ENCODE measurements around the gene SLC37A1. TPM values are rescaled to one million over a fixed set of nuclear protein-coding genes. Genes with fewer than 3 reads are reported as not detected.
A peak's percentile ranks its signal among the peaks of the same experiment; 100 is the strongest.

The SLC37A1 gene
- total and polyA plus RNA-seq, 2 of the 13 experiments (the other 11 are each of a cell fraction or from before 2014, with no cell fraction given): 0.22 to 0.40 TPM

GRCh38 chr21:42624095-42624790 is 110.6 kb downstream of the SLC37A1 start:
- Histone ChIP-seq H3K36me3 (replicated peaks in 1 of 2; ENCODE audit: control insufficient read depth in 1 of 2, insufficient read depth in 2 of 2, low read length in 2 of 2) (no peaks in the 10 kb centered on the region), H3K9ac (ENCODE audit: insufficient read depth, low read depth, low read length) (no peak overlapping the region), H3K9me3 (ENCODE audit: low read length) (no peaks in the 10 kb centered on the region), H3K4me3 (replicated peaks in 1 of 3; ENCODE audit: insufficient read depth in 1 of 3, low read depth in 2 of 3, low read length in 3 of 3) (peak overlapping the region in 1 of 3 experiments; percentile 35; a peak in 1 of 6 replicates), H3K4me1 (ENCODE audit: insufficient read depth, low read length) (peaks cover 59% of the 10 kb centered on the region), H3K27me3 (ENCODE audit: control insufficient read depth in 1 of 2, insufficient read depth in 2 of 2, low read length in 2 of 2) (peaks cover 2 to 9% of the 10 kb centered on the region in 2 experiments; a peak in 3 of 5 replicates), H3K27ac (ENCODE audit: extremely low read length, insufficient read depth, low read length) (no peak overlapping the region), H2AFZ (ENCODE audit: low read length) (no peak overlapping the region), H3K4me2 (ENCODE audit: low read depth, low read length) (peak overlapping the region; percentile 52), H4K20me1 (ENCODE audit: insufficient read depth, low read length) (no peaks in the 10 kb centered on the region), H3K79me2 (ENCODE audit: insufficient read depth, low read length) (no peaks in the 10 kb centered on the region)
- ChIA-PET POLR2A (interaction anchor here (1.4 kb wide), 1 partner anchor 9 kb away, joined by 3 read pairs; no protein-coding TSS in a partner anchor), CTCF (ENCODE audit: low intra/inter-chr PET ratio, low total read pairs) (no interaction called here)
- 14% methylated on average over 8 of the region's 13 CpGs for WGBS (ENCODE audit: low lambda C conversion rate)
- FAIRE-seq: peak; percentile 95
- ATAC-seq: peak; percentile 87
- in situ Hi-C loops (cut with HindIII; ENCODE audit: extremely low pct_ligation_motif_present, low pct_unique_long_range_greater_than_20kb): no loop called here
- intact Hi-C loops (cut with micrococcal nuclease; ENCODE audit: unreplicated experiment): no loop called here
- DNase-seq (ENCODE audit: low spot score): peak; percentile 62
- BruUV-seq (replicated peaks): no TSS peak
- TF ChIP-seq PRDM15 (CRISPR knock-in tag; IDR thresholded peaks at IDR 0.05) (peak; percentile 40; the same call in 1 of the 2 replicates), ZNF362 (CRISPR knock-in tag; IDR thresholded peaks at IDR 0.05; ENCODE audit: borderline replicate concordance) (no peak), ZNF383 (CRISPR knock-in tag; IDR thresholded peaks at IDR 0.05; ENCODE audit: borderline replicate concordance) (no peak), HDAC2 (CRISPR knock-in tag; IDR thresholded peaks at IDR 0.05) (peak; percentile 27; the same call in 1 of the 2 replicates), EHMT2 (IDR thresholded peaks at IDR 0.05; ENCODE audit: borderline replicate concordance, low read depth, low read length) (no peak), FOXA3 (CRISPR knock-in tag; IDR thresholded peaks at IDR 0.05) (peak; percentile 66), ZFP91 (CRISPR knock-in tag; IDR thresholded peaks at IDR 0.05; ENCODE audit: borderline replicate concordance) (0 out of 2 replicates have a peak, but pooled peaks have one; percentile 37), ZNF337 (CRISPR knock-in tag; IDR thresholded peaks at IDR 0.05; ENCODE audit: borderline replicate concordance, low read depth) (0 out of 2 replicates have a peak, but pooled peaks have one; percentile 62), YEATS4 (CRISPR knock-in tag; IDR thresholded peaks at IDR 0.05; ENCODE audit: borderline replicate concordance) (peak; percentile 51; the same call in 1 of the 2 replicates), HDAC1 (CRISPR knock-in tag; IDR thresholded peaks at IDR 0.05) (0 out of 2 replicates have a peak, but pooled peaks have one; percentile 16), MTERF4 (CRISPR knock-in tag; IDR thresholded peaks at IDR 0.05) (no peak), LCORL (IDR thresholded peaks at IDR 0.05) (no peak), LCORL (CRISPR knock-in tag; IDR thresholded peaks at IDR 0.05) (peak; percentile 74), POGZ (CRISPR knock-in tag; IDR thresholded peaks at IDR 0.05) (no peak), GABPA (IDR thresholded peaks at IDR 0.05; ENCODE audit: low read depth, low read length) (no peak), GABPA (CRISPR knock-in tag; IDR thresholded peaks at IDR 0.05; ENCODE audit: low read depth) (peak; percentile 24; the same call in 1 of the 2 replicates), ZNF749 (CRISPR knock-in tag; IDR thresholded peaks at IDR 0.05; ENCODE audit: borderline replicate concordance) (no peak)

Data from HepG2 (cell line).